ENCODE measurements around the gene MED13. TPM values are rescaled to one million over a fixed set of nuclear protein-coding genes. Genes with fewer than 3 reads are reported as not detected.
"Not testable (repeated sequence)": the region's sequence is repeated elsewhere in the genome, so short reads cannot be mapped to it uniquely, and the experiment has no call there.

The MED13 gene
- total RNA-seq, 1 donor: 88.1 TPM

GRCh38 chr17:62008294-62008693, 56.8 kb downstream of the MED13 start:
- no peak for TF ChIP-seq CTCF (IDR thresholded peaks at IDR 0.05; ENCODE audit: insufficient read depth, low read depth, low read length)
- no peak overlapping the region for H3K4me3 ChIP-seq (ENCODE audit: low read depth, low read length)
- DNase-seq (ENCODE audit: low read depth): no peak

- H3K4me3 ChIP-seq (ENCODE audit: low read depth, low read length): no peak overlapping the region
- no peak for TF ChIP-seq CTCF (IDR thresholded peaks at IDR 0.05; ENCODE audit: insufficient read depth, low read depth, low read length)
These were observed 60.7 kb downstream of the MED13 start for GRCh38 chr17:62004388-62004787.

GRCh38 chr17:62003141-62003540, 61.9 kb downstream of the MED13 start:
- not testable (repeated sequence) for DNase-seq (ENCODE audit: low read depth); H3K4me3 ChIP-seq (ENCODE audit: low read depth, low read length)

More at GRCh38 chr17:62004388-62004787, 60.7 kb downstream of the MED13 start:
- DNase-seq (ENCODE audit: low read depth): no peak

GRCh38 chr17:62001105-62001504, 64.0 kb downstream of the MED13 start:
- no peak overlapping the region for H3K4me3 ChIP-seq (ENCODE audit: low read depth, low read length)
- TF ChIP-seq CTCF (IDR thresholded peaks at IDR 0.05; ENCODE audit: insufficient read depth, low read depth, low read length): no peak
- no peak for DNase-seq (ENCODE audit: low read depth)

- H3K4me3 ChIP-seq (ENCODE audit: low read depth, low read length): no peak overlapping the region
- no peak for DNase-seq (ENCODE audit: low read depth)
- TF ChIP-seq CTCF (IDR thresholded peaks at IDR 0.05; ENCODE audit: insufficient read depth, low read depth, low read length): no peak
These were observed 64.9 kb downstream of the MED13 start for GRCh38 chr17:62000186-62000585.

GRCh38 chr17:61998534-61998933, 66.5 kb downstream of the MED13 start:
- DNase-seq (ENCODE audit: low read depth); H3K4me3 ChIP-seq (ENCODE audit: low read depth, low read length): not testable (repeated sequence)

- DNase-seq (ENCODE audit: low read depth): peak; percentile 46
- no peak for TF ChIP-seq CTCF (IDR thresholded peaks at IDR 0.05; ENCODE audit: insufficient read depth, low read depth, low read length)
- H3K4me3 ChIP-seq (ENCODE audit: low read depth, low read length): no peak overlapping the region
These were observed 67.4 kb downstream of the MED13 start for GRCh38 chr17:61997664-61998063.

- no peak overlapping the region for H3K4me3 ChIP-seq (ENCODE audit: low read depth, low read length)
- TF ChIP-seq CTCF (IDR thresholded peaks at IDR 0.05; ENCODE audit: insufficient read depth, low read depth, low read length): no peak
- no peak for DNase-seq (ENCODE audit: low read depth)
These were observed 68.0 kb downstream of the MED13 start for GRCh38 chr17:61996916-61997605.
